Activated CD8-positive, alpha-beta T cell treated with anti-CD3 and anti-CD28 coated beads for 36 hours (primary cell): ENCODE measurements around the gene POU5F1. TPM values are rescaled to one million over a fixed set of nuclear protein-coding genes. Genes with fewer than 3 reads are reported as not detected.
"Not testable (repeated sequence)": the region's sequence is repeated elsewhere in the genome, so short reads cannot be mapped to it uniquely, and the experiment has no call there.

Source experiments
- ATAC-seq: fragments of 200-7000 bp; cut with Tn5 transposase; one replicate; pipeline ENCODE4 v1.10.0; 2021; ENCODE audit warnings: mild to moderate bottlenecking, moderate library complexity
- CTCF ChIA-PET: fragments of 350-600 bp; sonication (Branson Sonifier 250); formaldehyde crosslinking; loops from one replicate; lab custom pipeline; 2021; ENCODE audit warnings: antibody characterized with exemption; lab: Charles Lee
- POLR2A ChIA-PET: fragments of 350-600 bp; sonication (Branson Sonifier 250); formaldehyde crosslinking; loops from one replicate; lab custom pipeline; 2021; ENCODE audit warnings: antibody characterized with exemption; lab: Charles Lee
- DNase-seq: peaks from one replicate; pipeline ENCODE4 v3.0.0-alpha.2; 2020
- H3K27ac Mint-ChIP-seq: one replicate; pipeline ENCODE4 v1.8.0; 2021; ENCODE audit warnings: mild to moderate bottlenecking, mixed read lengths
- H3K27me3 Mint-ChIP-seq: one replicate; pipeline ENCODE4 v1.8.0; 2021; ENCODE audit warnings: mixed read lengths
- H3K36me3 Mint-ChIP-seq: one replicate; pipeline ENCODE4 v1.8.0; 2021; ENCODE audit warnings: low read depth, mixed read lengths
- H3K4me1 Mint-ChIP-seq: one replicate; pipeline ENCODE4 v1.8.0; 2021; ENCODE audit warnings: low read depth, mixed read lengths
- H3K4me3 Mint-ChIP-seq: one replicate; pipeline ENCODE4 v1.8.0; 2021; ENCODE audit warnings: mild to moderate bottlenecking, moderate library complexity, mixed read lengths
- H3K9me3 Mint-ChIP-seq: one replicate; pipeline ENCODE4 v1.8.0; 2021; ENCODE audit warnings: mixed read lengths
- CTCF ChIP-seq: fragments of 200-600 bp; IDR thresholded peaks from one replicate; pipeline ENCODE4 v1.8.0; 2022; ENCODE audit warnings: antibody characterized with exemption, mild to moderate bottlenecking
- intact Hi-C: fragments of 100-400 bp; cut with micrococcal nuclease; formaldehyde crosslinking; loops from one replicate; pipeline ENCODE4 v1.10.0; 2022
- total RNA-seq, 2 experiments: library from RNA; stranded (reverse); gene quantifications; one replicate each; pipeline ENCODE4 v1.2.3, GENCODE V29; 2021

Gene POU5F1
- total RNA-seq, 2 experiments from 2014 or later: not detected

GRCh38 chr6:31203345-31203979 lies 33.0 kb upstream of the POU5F1 start:
- H3K27me3 Mint-ChIP-seq: no peaks in the 10 kb centered on the region
- peaks cover 20% of the 10 kb centered on the region for H3K36me3 Mint-ChIP-seq
- peaks cover 8% of the 10 kb centered on the region for H3K9me3 Mint-ChIP-seq
- peak overlapping the region; percentile 85 for H3K4me3 Mint-ChIP-seq
- ChIA-PET CTCF (interaction anchor here (3.0 kb wide), 1 partner anchor 162 kb away, joined by 20 read pairs; no protein-coding TSS in a partner anchor), POLR2A (interaction anchor here (0.6 to 1.7 kb wide), 9 partner anchors 12 to 197 kb away, joined by 3 to 5 read pairs (median 3); partner anchors contain the start of gene TCF19)
- ATAC-seq (peak; percentile 74), DNase-seq (peak; percentile 73)
- peak overlapping the region; percentile 97 for H3K27ac Mint-ChIP-seq
- intact Hi-C loops: loop anchor here (5.0 kb wide), 1 partner anchor 149 kb away; no protein-coding TSS in a partner anchor
- no peak for TF ChIP-seq CTCF
- peaks cover 59% of the 10 kb centered on the region for H3K4me1 Mint-ChIP-seq

GRCh38 chr6:31202259-31203166 lies 32.0 kb upstream of the POU5F1 start:
- peaks cover 22% of the 10 kb centered on the region for H3K36me3 Mint-ChIP-seq
- ATAC-seq (no peak), DNase-seq (peak; percentile 45)
- peak overlapping the region; percentile 85 for H3K4me3 Mint-ChIP-seq
- POLR2A ChIA-PET: interaction anchor here (0.6 to 1.7 kb wide), 9 partner anchors 12 to 198 kb away, joined by 3 to 5 read pairs (median 3); partner anchors contain the start of gene TCF19
- H3K27me3 Mint-ChIP-seq: no peaks in the 10 kb centered on the region
- H3K9me3 Mint-ChIP-seq: peaks cover 8% of the 10 kb centered on the region
- peak overlapping the region; percentile 97 for H3K27ac Mint-ChIP-seq
- CTCF ChIA-PET: interaction anchor here (3.0 kb wide), 1 partner anchor 163 kb away, joined by 20 read pairs; no protein-coding TSS in a partner anchor
- TF ChIP-seq CTCF: no peak
- peaks cover 55% of the 10 kb centered on the region for H3K4me1 Mint-ChIP-seq
- intact Hi-C loops: loop anchor here (5.0 kb wide), 1 partner anchor 150 kb away; no protein-coding TSS in a partner anchor

GRCh38 chr6:31199105-31199452 lies 28.6 kb upstream of the POU5F1 start:
- Mint-ChIP-seq H3K4me1 (peaks cover 60% of the 10 kb centered on the region), H3K27ac (peak overlapping the region; percentile 84), H3K36me3 (peaks cover 34% of the 10 kb centered on the region), H3K4me3 (peak overlapping the region; percentile 80), H3K9me3 (peaks cover 12% of the 10 kb centered on the region)
- intact Hi-C loops: loop anchor here (5.0 kb wide), 1 partner anchor 73 kb away; the partner anchor contains the start of gene HLA-C
- ChIA-PET CTCF (interaction anchor here (3.8 kb wide), 1 partner anchor 168 kb away, joined by 38 read pairs; no protein-coding TSS in a partner anchor), POLR2A (interaction anchor here (0.9 to 1.7 kb wide), 4 partner anchors 24 to 155 kb away, joined by 3 to 4 read pairs (median 3); no protein-coding TSS in a partner anchor)
- ATAC-seq, DNase-seq, H3K27me3 Mint-ChIP-seq: not testable (repeated sequence)

GRCh38 chr6:31197559-31198305 lies 27.2 kb upstream of the POU5F1 start:
- intact Hi-C loops: loop anchor here (2.0 to 5.0 kb wide), 2 partner anchors 75 to 169 kb away; partner anchors contain the start of gene HLA-C
- POLR2A ChIA-PET: interaction anchor here (0.7 to 2.3 kb wide), 11 partner anchors 25 to 582 kb away, joined by 3 to 15 read pairs (median 4); partner anchors contain the start of gene TCF19
- Mint-ChIP-seq H3K27me3 (no peaks in the 10 kb centered on the region), H3K27ac (peak overlapping the region; percentile 96), H3K4me1 (peaks cover 49% of the 10 kb centered on the region), H3K36me3 (peaks cover 34% of the 10 kb centered on the region), H3K9me3 (peaks cover 12% of the 10 kb centered on the region), H3K4me3 (peak overlapping the region; percentile 80)
- TF ChIP-seq CTCF: no peak
- CTCF ChIA-PET: interaction anchor here (0.7 to 3.8 kb wide), 4 partner anchors 9 to 178 kb away, joined by 3 to 38 read pairs (median 4); no protein-coding TSS in a partner anchor
- DNase-seq: peak; percentile 99
- ATAC-seq: peak; percentile 81

DNA sequence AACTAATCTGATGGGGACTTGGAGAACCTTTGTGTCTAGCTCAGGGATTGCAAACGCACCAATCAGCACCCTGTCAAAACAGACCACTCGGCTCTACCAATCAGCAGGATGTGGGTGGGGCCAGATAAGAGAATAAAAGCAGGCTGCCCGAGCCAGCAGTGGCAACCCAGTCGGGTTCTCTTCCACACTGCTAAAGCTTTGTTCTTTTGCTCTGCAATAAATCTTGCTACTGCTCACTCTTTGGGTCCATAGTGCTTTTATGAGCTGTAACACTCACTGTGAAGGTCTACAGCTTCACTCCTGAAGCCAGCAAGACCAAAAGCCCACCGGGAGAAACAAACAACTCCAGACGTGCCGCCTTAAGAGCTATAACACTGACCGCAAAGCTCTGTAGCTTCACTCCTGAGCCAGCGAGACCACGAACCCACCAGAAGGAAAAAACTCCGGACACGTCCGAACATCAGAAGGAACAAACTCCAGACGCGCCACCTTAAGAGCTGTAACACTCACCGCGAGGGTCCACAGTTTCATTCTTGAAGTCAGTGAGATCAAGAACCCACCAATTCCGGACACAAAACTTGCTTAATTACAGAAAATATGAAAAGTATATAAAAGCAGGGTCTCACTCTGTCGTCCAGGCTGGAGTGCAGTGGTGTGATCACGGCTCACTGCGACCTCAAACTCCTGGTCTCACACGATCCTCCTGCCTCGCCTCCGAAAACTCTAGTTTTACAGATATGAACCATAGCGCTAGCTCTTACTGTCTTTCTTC lies 26.0 kb upstream of the POU5F1 start:
- intact Hi-C loops: loop anchor here (2.0 to 5.0 kb wide), 2 partner anchors 76 to 170 kb away; partner anchors contain the start of gene HLA-C
- not testable (repeated sequence) for H3K27me3 Mint-ChIP-seq, DNase-seq, ATAC-seq
- Mint-ChIP-seq H3K27ac (peak overlapping the region; percentile 96), H3K4me3 (peak overlapping the region; percentile 80), H3K36me3 (peaks cover 30% of the 10 kb centered on the region), H3K9me3 (peaks cover 12% of the 10 kb centered on the region), H3K4me1 (peaks cover 39% of the 10 kb centered on the region)
- ChIA-PET CTCF (interaction anchor here (0.8 to 3.8 kb wide), 9 partner anchors 10 to 261 kb away, joined by 3 to 38 read pairs (median 4); partner anchors contain the start of gene PSORS1C2), POLR2A (interaction anchor here (0.6 to 2.3 kb wide), 13 partner anchors 21 to 456 kb away, joined by 3 to 15 read pairs (median 3); partner anchors contain the start of genes PSORS1C2 and TCF19)

- POLR2A ChIA-PET: interaction anchor here (0.9 to 1.2 kb wide), 3 partner anchors 20 to 205 kb away, joined by 3 read pairs; no protein-coding TSS in a partner anchor
- CTCF ChIA-PET: interaction anchor here (1.5 to 3.8 kb wide), 4 partner anchors 57 to 172 kb away, joined by 5 to 38 read pairs (median 13); partner anchors contain the start of gene PSORS1C2
- Mint-ChIP-seq H3K36me3 (peaks cover 24% of the 10 kb centered on the region), H3K4me1 (peaks cover 33% of the 10 kb centered on the region), H3K27ac (peak overlapping the region; percentile 96), H3K4me3 (peak overlapping the region; percentile 80)
- DNase-seq, ATAC-seq, H3K27me3 Mint-ChIP-seq, H3K9me3 Mint-ChIP-seq: not testable (repeated sequence)
- intact Hi-C loops: loop anchor here (5.0 kb wide), 1 partner anchor 77 kb away; the partner anchor contains the start of gene HLA-C
These were observed 25.0 kb upstream of the POU5F1 start for GRCh38 chr6:31195308-31195979.
